HEK293 (cell line): ENCODE data around the gene BTRC.
"Not testable (repeated sequence)": the region's sequence is repeated elsewhere in the genome, so short reads cannot be mapped to it uniquely, and the experiment has no call there.

Source experiments
- CTCF ChIA-PET: fragments of 350-600 bp; formaldehyde crosslinking; extraction: SDS; loops from one replicate; lab custom pipeline; 2021; ENCODE audit warnings: antibody characterized with exemption; lab: Yijun Ruan, JAX
- POLR2A ChIA-PET: fragments of 300-600 bp; formaldehyde crosslinking; extraction: SDS; loops from one replicate; lab custom pipeline; 2020; ENCODE audit warnings: antibody characterized with exemption, inconsistent platforms; lab: Yijun Ruan, JAX
- H3K27ac ChIP-seq: fragments of 200-500 bp; sonication (Bioruptor generic); 2 replicates; pipeline ENCODE4 v1.5.1; 2014; ENCODE audit warnings: low read depth, low read length, control low read depth, inconsistent platforms; ENCODE audit errors: extremely low read depth
- H3K36me3 ChIP-seq, 2 experiments: fragments of 200-500 bp in 1 of 2; sonication (Bioruptor generic) in 1 of 2; 1 replicate in 1 of 2; 2 replicates in 1 of 2; pipeline ENCODE4 v1.5.1; 2014 to 2017; ENCODE audit warnings: inconsistent platforms in 2 of 2, low read length in 2 of 2; ENCODE audit not compliant: control insufficient read depth in 2 of 2, insufficient read depth in 1 of 2
- H3K4me1 ChIP-seq: fragments of 200-500 bp; sonication (Bioruptor generic); 2 replicates; pipeline ENCODE4 v1.5.1; 2014; ENCODE audit warnings: mild to moderate bottlenecking, low read length, inconsistent platforms; ENCODE audit not compliant: control insufficient read depth, insufficient read depth
- H3K4me3 ChIP-seq: 2 replicates; pipeline ENCODE4 v1.5.1; 2011; ENCODE audit warnings: low read depth, mild to moderate bottlenecking, control low read depth, low read length, moderate library complexity
- H3K9me3 ChIP-seq: fragments of 200-500 bp; sonication (Bioruptor generic); 2 replicates; pipeline ENCODE4 v1.5.1; 2014; ENCODE audit warnings: low read depth, low read length, inconsistent platforms; ENCODE audit not compliant: control insufficient read depth, insufficient read depth
- EGR2 ChIP-seq: fragments of 450-650 bp; formaldehyde crosslinking; IDR thresholded peaks from 2 replicates; pipeline ENCODE4 v1.5.1; 2016; ENCODE audit warnings: low read depth, missing biosample characterization, missing genetic modification characterization
- GFI1B ChIP-seq: fragments of 450-650 bp; formaldehyde crosslinking; IDR thresholded peaks from 2 replicates; pipeline ENCODE4 v1.5.1; 2016; ENCODE audit warnings: missing biosample characterization, missing genetic modification characterization
- GLI2 ChIP-seq: fragments of 450-650 bp; formaldehyde crosslinking; IDR thresholded peaks from 2 replicates; pipeline ENCODE4; 2017; ENCODE audit warnings: missing biosample characterization, missing genetic modification characterization, low read depth, borderline replicate concordance
- HOXD13 ChIP-seq: sonication (generic); formaldehyde crosslinking; IDR thresholded peaks from 2 replicates; pipeline ENCODE4 v1.8.0; 2022; ENCODE audit warnings: missing genetic modification reagents, borderline replicate concordance
- ZBTB20 ChIP-seq: fragments of 450-650 bp; formaldehyde crosslinking; IDR thresholded peaks from 2 replicates; pipeline ENCODE4 v1.5.1; 2016; ENCODE audit warnings: missing biosample characterization, missing genetic modification characterization
- ZFHX2 ChIP-seq: fragments of 450-650 bp; formaldehyde crosslinking; conservative IDR thresholded peaks from 2 replicates; pipeline ENCODE4 v1.5.1; 2016; ENCODE audit warnings: missing biosample characterization, missing genetic modification characterization
- ZNF146 ChIP-seq: fragments of 450-650 bp; formaldehyde crosslinking; IDR thresholded peaks from 2 replicates; pipeline ENCODE4 v1.5.1; 2016; ENCODE audit warnings: missing biosample characterization, missing genetic modification characterization
- ZNF202 ChIP-seq: fragments of 450-650 bp; formaldehyde crosslinking; IDR thresholded peaks from 2 replicates; pipeline ENCODE4 v1.5.1; 2016; ENCODE audit warnings: missing biosample characterization, missing genetic modification characterization, borderline replicate concordance
- ZNF549 ChIP-seq: fragments of 450-650 bp; IDR thresholded peaks from 2 replicates; pipeline ENCODE4 v1.5.1; 2018; ENCODE audit warnings: missing biosample characterization, missing genetic modification characterization, mild to moderate bottlenecking, inconsistent platforms, moderate library complexity
- ZNF560 ChIP-seq: fragments of 450-650 bp; formaldehyde crosslinking; IDR thresholded peaks from 2 replicates; pipeline ENCODE4 v1.5.1; 2017; ENCODE audit warnings: missing biosample characterization, missing genetic modification characterization, borderline replicate concordance
- ZNF580 ChIP-seq: fragments of 450-650 bp; formaldehyde crosslinking; IDR thresholded peaks from 2 replicates; pipeline ENCODE4 v1.5.1; 2016; ENCODE audit warnings: missing biosample characterization, missing genetic modification characterization
- ZNF654 ChIP-seq: fragments of 450-650 bp; formaldehyde crosslinking; IDR thresholded peaks from 2 replicates; pipeline ENCODE4 v1.5.1; 2016; ENCODE audit warnings: low read depth, missing biosample characterization, missing genetic modification characterization
- ZNF677 ChIP-seq: fragments of 450-650 bp; IDR thresholded peaks from 2 replicates; pipeline ENCODE4 v1.5.0; 2018; ENCODE audit warnings: missing biosample characterization, mild to moderate bottlenecking, missing genetic modification characterization, moderate library complexity
- TF ChIP-seq, protein P1 (sequence below): fragments of 450-650 bp; formaldehyde crosslinking; IDR thresholded peaks from 2 replicates; pipeline ENCODE4 v1.5.1; 2016; ENCODE audit warnings: missing biosample characterization, missing genetic modification characterization
- TF ChIP-seq, protein P2 (sequence below): fragments of 450-650 bp; formaldehyde crosslinking; IDR thresholded peaks from 2 replicates; pipeline ENCODE4 v1.5.1; 2017; ENCODE audit warnings: missing biosample characterization, missing genetic modification characterization
- TF ChIP-seq, protein P3 (sequence below): fragments of 450-650 bp; formaldehyde crosslinking; IDR thresholded peaks from 2 replicates; pipeline ENCODE4 v1.5.1; 2016; ENCODE audit warnings: missing biosample characterization, missing genetic modification characterization
- TF ChIP-seq, protein P4 (sequence below): fragments of 450-650 bp; formaldehyde crosslinking; conservative IDR thresholded peaks from 2 replicates; pipeline ENCODE4 v1.5.1; 2016; ENCODE audit warnings: low read depth, missing biosample characterization, missing genetic modification characterization

Gene BTRC

DNA sequence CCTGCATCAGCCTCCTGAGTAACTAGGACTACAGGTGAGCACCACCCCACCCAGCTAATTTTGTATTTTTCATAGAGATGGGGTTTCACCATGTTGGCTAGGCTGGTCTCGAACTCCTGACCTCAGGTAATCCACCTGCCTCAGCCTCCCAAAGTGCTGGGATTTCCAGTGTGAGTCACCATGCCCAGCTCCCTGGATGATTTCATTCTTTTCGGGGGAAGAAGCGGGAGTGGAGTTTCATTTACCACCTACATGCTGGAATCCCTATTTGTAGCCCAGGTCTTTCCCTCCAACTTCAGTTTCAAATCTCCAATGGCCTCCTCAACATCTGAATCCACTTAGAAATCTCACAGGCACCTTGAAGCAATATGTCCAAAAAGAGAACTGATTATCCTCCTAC, 2.9 kb upstream of the BTRC start:
- Histone ChIP-seq H3K4me3 (no peak overlapping the region), H3K9me3 (no peaks in the 10 kb centered on the region), H3K36me3 (no peaks in the 10 kb centered on the region), H3K27ac (no peak overlapping the region), H3K4me1 (peaks cover 6% of the 10 kb centered on the region)
- no peak for TF ChIP-seq ZNF677 (tag by site-specific recombination)
- TF ChIP-seq ZNF654 (tag by site-specific recombination), result 0 out of 2 replicates have a peak, but pooled peaks have one; percentile 2
- TF ChIP-seq ZFHX2 (tag by site-specific recombination), result peak; percentile 49
- TF ChIP-seq GFI1B (tag by site-specific recombination), result no peak
- no peak for TF ChIP-seq HOXD13
- TF ChIP-seq, protein P1, sequence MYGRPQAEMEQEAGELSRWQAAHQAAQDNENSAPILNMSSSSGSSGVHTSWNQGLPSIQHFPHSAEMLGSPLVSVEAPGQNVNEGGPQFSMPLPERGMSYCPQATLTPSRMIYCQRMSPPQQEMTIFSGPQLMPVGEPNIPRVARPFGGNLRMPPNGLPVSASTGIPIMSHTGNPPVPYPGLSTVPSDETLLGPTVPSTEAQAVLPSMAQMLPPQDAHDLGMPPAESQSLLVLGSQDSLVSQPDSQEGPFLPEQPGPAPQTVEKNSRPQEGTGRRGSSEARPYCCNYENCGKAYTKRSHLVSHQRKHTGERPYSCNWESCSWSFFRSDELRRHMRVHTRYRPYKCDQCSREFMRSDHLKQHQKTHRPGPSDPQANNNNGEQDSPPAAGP (tag by site-specific recombination), result peak; percentile 23; the same call in 1 of the 2 replicates
- TF ChIP-seq, protein P2, sequence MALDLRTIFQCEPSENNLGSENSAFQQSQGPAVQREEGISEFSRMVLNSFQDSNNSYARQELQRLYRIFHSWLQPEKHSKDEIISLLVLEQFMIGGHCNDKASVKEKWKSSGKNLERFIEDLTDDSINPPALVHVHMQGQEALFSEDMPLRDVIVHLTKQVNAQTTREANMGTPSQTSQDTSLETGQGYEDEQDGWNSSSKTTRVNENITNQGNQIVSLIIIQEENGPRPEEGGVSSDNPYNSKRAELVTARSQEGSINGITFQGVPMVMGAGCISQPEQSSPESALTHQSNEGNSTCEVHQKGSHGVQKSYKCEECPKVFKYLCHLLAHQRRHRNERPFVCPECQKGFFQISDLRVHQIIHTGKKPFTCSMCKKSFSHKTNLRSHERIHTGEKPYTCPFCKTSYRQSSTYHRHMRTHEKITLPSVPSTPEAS, result no peak
- TF ChIP-seq EGR2 (tag by site-specific recombination), result peak; percentile 36; the same call in 1 of the 2 replicates
- CTCF ChIA-PET, result no interaction called here
- POLR2A ChIA-PET, result no interaction called here

GRCh38 chr10:101351477-101351876, 2.5 kb upstream of the BTRC start:
- H3K4me1 ChIP-seq, result peaks cover 6% of the 10 kb centered on the region
- no peak overlapping the region for H3K4me3 ChIP-seq
- H3K27ac ChIP-seq, result no peak overlapping the region
- ChIA-PET CTCF (interaction anchor here (0.6 to 0.7 kb wide), 2 partner anchors 26 to 1392 kb away, joined by 3 to 4 read pairs; no protein-coding TSS in a partner anchor), POLR2A (no interaction called here)
- no peaks in the 10 kb centered on the region for H3K9me3 ChIP-seq
- TF ChIP-seq GLI2 (tag by site-specific recombination), result no peak
- TF ChIP-seq ZNF202, result no peak
- TF ChIP-seq ZBTB20 (tag by site-specific recombination), result peak; percentile 71
- H3K36me3 ChIP-seq, result peaks cover 0 to 3% of the 10 kb centered on the region in 2 experiments; a peak in 1 of 3 replicates

DNA sequence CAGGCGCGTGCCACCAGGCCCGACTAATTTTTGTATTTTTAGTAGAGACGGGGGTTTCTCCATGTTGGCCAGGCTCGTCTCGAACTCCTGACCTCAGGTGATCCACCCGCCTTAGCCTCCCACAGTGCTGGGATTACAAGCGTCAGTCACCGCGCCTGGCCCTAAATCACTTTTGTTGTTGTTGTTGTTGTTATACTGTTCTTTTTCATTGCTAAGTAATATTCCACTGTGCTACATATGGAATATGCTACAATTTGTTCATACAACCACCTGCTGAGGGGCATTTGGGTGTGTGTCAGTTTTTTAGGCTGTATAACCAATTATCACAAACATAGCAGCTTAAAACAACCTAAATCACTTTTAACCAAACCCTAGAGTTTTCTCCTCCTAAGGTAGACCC, 1.1 kb upstream of the BTRC start:
- H3K4me3 ChIP-seq, H3K27ac ChIP-seq, H3K4me1 ChIP-seq, POLR2A ChIA-PET, CTCF ChIA-PET, H3K36me3 ChIP-seq, H3K9me3 ChIP-seq: not testable (repeated sequence)
- TF ChIP-seq ZNF580 (tag by site-specific recombination) (peak; percentile 67; the same call in 1 of the 2 replicates), ZNF146 (tag by site-specific recombination) (peak; percentile 99)

- Histone ChIP-seq H3K4me1 (peaks cover 10% of the 10 kb centered on the region), H3K27ac (peak overlapping the region; percentile 94), H3K36me3 (peaks cover 0 to 5% of the 10 kb centered on the region in 2 experiments; a peak in 1 of 3 replicates), H3K4me3 (peak overlapping the region; percentile 72), H3K9me3 (no peaks in the 10 kb centered on the region)
- ChIA-PET CTCF (interaction anchor here (0.6 to 1.8 kb wide), 8 partner anchors 14 to 140 kb away, joined by 3 to 6 read pairs (median 3); no protein-coding TSS in a partner anchor), POLR2A (interaction anchor here (0.5 to 1.8 kb wide), 6 partner anchors 9 to 1034 kb away, joined by 3 to 6 read pairs (median 4); no protein-coding TSS in a partner anchor)
- TF ChIP-seq ZNF549 (tag by site-specific recombination) (no peak), ZNF560 (no peak)
- TF ChIP-seq, protein P3, sequence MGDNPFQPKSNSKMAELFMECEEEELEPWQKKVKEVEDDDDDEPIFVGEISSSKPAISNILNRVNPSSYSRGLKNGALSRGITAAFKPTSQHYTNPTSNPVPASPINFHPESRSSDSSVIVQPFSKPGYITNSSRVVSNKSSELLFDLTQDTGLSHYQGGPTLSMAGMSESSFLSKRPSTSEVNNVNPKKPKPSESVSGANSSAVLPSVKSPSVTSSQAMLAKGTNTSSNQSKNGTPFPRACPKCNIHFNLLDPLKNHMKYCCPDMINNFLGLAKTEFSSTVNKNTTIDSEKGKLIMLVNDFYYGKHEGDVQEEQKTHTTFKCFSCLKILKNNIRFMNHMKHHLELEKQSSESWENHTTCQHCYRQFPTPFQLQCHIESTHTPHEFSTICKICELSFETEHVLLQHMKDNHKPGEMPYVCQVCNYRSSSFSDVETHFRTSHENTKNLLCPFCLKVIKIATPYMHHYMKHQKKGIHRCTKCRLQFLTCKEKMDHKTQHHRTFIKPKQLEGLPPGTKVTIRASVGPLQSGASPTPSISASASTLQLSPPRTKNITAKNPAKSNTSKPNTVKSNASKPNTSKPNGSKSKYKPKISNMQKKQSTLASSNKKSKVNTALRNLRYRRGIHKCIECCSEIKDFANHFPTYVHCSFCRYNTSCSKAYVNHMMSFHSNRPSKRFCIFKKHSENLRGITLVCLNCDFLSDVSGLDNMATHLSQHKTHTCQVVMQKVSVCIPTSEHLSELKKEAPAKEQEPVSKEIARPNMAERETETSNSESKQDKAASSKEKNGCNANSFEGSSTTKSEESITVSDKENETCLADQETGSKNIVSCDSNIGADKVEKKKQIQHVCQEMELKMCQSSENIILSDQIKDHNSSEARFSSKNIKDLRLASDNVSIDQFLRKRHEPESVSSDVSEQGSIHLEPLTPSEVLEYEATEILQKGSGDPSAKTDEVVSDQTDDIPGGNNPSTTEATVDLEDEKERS (tag by site-specific recombination), result no peak
- TF ChIP-seq, protein P4, sequence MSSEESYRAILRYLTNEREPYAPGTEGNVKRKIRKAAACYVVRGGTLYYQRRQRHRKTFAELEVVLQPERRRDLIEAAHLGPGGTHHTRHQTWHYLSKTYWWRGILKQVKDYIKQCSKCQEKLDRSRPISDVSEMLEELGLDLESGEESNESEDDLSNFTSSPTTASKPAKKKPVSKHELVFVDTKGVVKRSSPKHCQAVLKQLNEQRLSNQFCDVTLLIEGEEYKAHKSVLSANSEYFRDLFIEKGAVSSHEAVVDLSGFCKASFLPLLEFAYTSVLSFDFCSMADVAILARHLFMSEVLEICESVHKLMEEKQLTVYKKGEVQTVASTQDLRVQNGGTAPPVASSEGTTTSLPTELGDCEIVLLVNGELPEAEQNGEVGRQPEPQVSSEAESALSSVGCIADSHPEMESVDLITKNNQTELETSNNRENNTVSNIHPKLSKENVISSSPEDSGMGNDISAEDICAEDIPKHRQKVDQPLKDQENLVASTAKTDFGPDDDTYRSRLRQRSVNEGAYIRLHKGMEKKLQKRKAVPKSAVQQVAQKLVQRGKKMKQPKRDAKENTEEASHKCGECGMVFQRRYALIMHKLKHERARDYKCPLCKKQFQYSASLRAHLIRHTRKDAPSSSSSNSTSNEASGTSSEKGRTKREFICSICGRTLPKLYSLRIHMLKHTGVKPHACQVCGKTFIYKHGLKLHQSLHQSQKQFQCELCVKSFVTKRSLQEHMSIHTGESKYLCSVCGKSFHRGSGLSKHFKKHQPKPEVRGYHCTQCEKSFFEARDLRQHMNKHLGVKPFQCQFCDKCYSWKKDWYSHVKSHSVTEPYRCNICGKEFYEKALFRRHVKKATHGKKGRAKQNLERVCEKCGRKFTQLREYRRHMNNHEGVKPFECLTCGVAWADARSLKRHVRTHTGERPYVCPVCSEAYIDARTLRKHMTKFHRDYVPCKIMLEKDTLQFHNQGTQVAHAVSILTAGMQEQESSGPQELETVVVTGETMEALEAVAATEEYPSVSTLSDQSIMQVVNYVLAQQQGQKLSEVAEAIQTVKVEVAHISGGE (tag by site-specific recombination), result peak; percentile 36; the same call in 1 of the 2 replicates
Observed at GRCh38 chr10:101354328-101355071, 535 bp downstream of the BTRC start.
